Chondrocyte (in vitro differentiated cells): ENCODE data around the gene ITPR1. TPM values are rescaled to one million over a fixed set of nuclear protein-coding genes. Genes with fewer than 3 reads are reported as not detected.

Experiments
- DNase-seq: peaks from one replicate; pipeline ENCODE4 v3.0.0; 2021; ENCODE audit warnings: mixed read lengths, low spot score
- H3K27ac Mint-ChIP-seq: one replicate; pipeline ENCODE4 v1.8.0; 2021; ENCODE audit warnings: mild to moderate bottlenecking, moderate library complexity, mixed read lengths; ENCODE audit not compliant: unreplicated experiment
- H3K27me3 Mint-ChIP-seq: 2 replicates; pipeline ENCODE4 v1.8.0; 2021; ENCODE audit warnings: low read depth, mixed read lengths
- H3K36me3 Mint-ChIP-seq: 2 replicates; pipeline ENCODE4 v1.8.0; 2021; ENCODE audit warnings: low read depth, mixed read lengths
- H3K4me1 Mint-ChIP-seq: 2 replicates; pipeline ENCODE4 v1.8.0; 2021; ENCODE audit warnings: low read depth, mild to moderate bottlenecking, mixed read lengths
- H3K4me3 Mint-ChIP-seq: one replicate; pipeline ENCODE4 v1.8.0; 2021; ENCODE audit warnings: mild to moderate bottlenecking, moderate library complexity, mixed read lengths; ENCODE audit not compliant: unreplicated experiment
- H3K9me3 Mint-ChIP-seq: 2 replicates; pipeline ENCODE4 v1.8.0; 2021; ENCODE audit warnings: low read depth, mixed read lengths
- CTCF ChIP-seq: fragments of 200-600 bp; sonication (generic); IDR thresholded peaks from 2 replicates; pipeline ENCODE4 v1.5.0; 2021; ENCODE audit warnings: antibody characterized with exemption, mild to moderate bottlenecking, moderate library complexity
- total RNA-seq: library from RNA; stranded (reverse); gene quantifications from 3 replicates; pipeline ENCODE4 v1.2.1, GENCODE V29; 2021

The ITPR1 gene
- total RNA-seq, 1 donor from 2014 or later = 45.0 TPM

- H3K36me3 Mint-ChIP-seq = peaks cover 32% of the 10 kb centered on the region
- no peak overlapping the region for H3K4me3 Mint-ChIP-seq
- TF ChIP-seq CTCF = no peak
- DNase-seq = no peak
- H3K4me1 Mint-ChIP-seq = no peaks in the 10 kb centered on the region
- H3K9me3 Mint-ChIP-seq = peaks cover 13% of the 10 kb centered on the region
- H3K27ac Mint-ChIP-seq = no peak overlapping the region
- H3K27me3 Mint-ChIP-seq = no peaks in the 10 kb centered on the region
Observed at GRCh38 chr3:4688411-4688810, 195.3 kb downstream of the ITPR1 start.

- no peak for TF ChIP-seq CTCF
Observed at GRCh38 chr3:4689021-4689420, 195.9 kb downstream of the ITPR1 start.

GRCh38 chr3:4690277-4690676 is 197.1 kb downstream of the ITPR1 start:
- no peaks in the 10 kb centered on the region for H3K27me3 Mint-ChIP-seq
- TF ChIP-seq CTCF = no peak
- H3K9me3 Mint-ChIP-seq = peaks cover 13% of the 10 kb centered on the region
- H3K27ac Mint-ChIP-seq = no peak overlapping the region
- peaks cover 32% of the 10 kb centered on the region for H3K36me3 Mint-ChIP-seq
- no peak for DNase-seq
- H3K4me3 Mint-ChIP-seq = no peak overlapping the region
- H3K4me1 Mint-ChIP-seq = no peaks in the 10 kb centered on the region

More at GRCh38 chr3:4689021-4689420, 195.9 kb downstream of the ITPR1 start:
- no peak overlapping the region for H3K27ac Mint-ChIP-seq
- no peak for DNase-seq
- H3K27me3 Mint-ChIP-seq = no peaks in the 10 kb centered on the region
- peaks cover 34% of the 10 kb centered on the region for H3K36me3 Mint-ChIP-seq
- H3K9me3 Mint-ChIP-seq = peaks cover 13% of the 10 kb centered on the region
- no peak overlapping the region for H3K4me3 Mint-ChIP-seq
- H3K4me1 Mint-ChIP-seq = no peaks in the 10 kb centered on the region

- H3K27ac Mint-ChIP-seq = no peak overlapping the region
- no peak for TF ChIP-seq CTCF
- H3K4me1 Mint-ChIP-seq = no peaks in the 10 kb centered on the region
- no peak overlapping the region for H3K4me3 Mint-ChIP-seq
- no peaks in the 10 kb centered on the region for H3K27me3 Mint-ChIP-seq
- no peak for DNase-seq
- H3K36me3 Mint-ChIP-seq = peaks cover 33% of the 10 kb centered on the region
- peaks cover 8% of the 10 kb centered on the region for H3K9me3 Mint-ChIP-seq
Observed at GRCh38 chr3:4693620-4694019, 200.5 kb downstream of the ITPR1 start.

- Mint-ChIP-seq H3K27ac (no peak overlapping the region), H3K4me1 (no peaks in the 10 kb centered on the region), H3K36me3 (peaks cover 33% of the 10 kb centered on the region), H3K9me3 (no peaks in the 10 kb centered on the region), H3K27me3 (no peaks in the 10 kb centered on the region), H3K4me3 (no peak overlapping the region)
- no peak for DNase-seq
- TF ChIP-seq CTCF = no peak
Observed at GRCh38 chr3:4695846-4696245, 202.7 kb downstream of the ITPR1 start.
